ENCODE results near the gene ADCY9. TPM values are rescaled to one million over a fixed set of nuclear protein-coding genes. Genes with fewer than 3 reads are reported as not detected.
"Not testable (repeated sequence)": the region's sequence is repeated elsewhere in the genome, so short reads cannot be mapped to it uniquely, and the experiment has no call there.

The ADCY9 gene
- total RNA-seq = 18.5 and 19.4 TPM in 2 replicates

GRCh38 chr16:4116325-4117249, at the start of gene ADCY9:
TSS of gene ADCY9 (minus strand) at chr16:4116442. CDS start at chr16:4115442, 1,000 bp downstream.
- peak; percentile 87 for DNase-seq

GRCh38 chr16:4160658-4161430, 44.6 kb upstream of the ADCY9 start:
- peak; percentile 49 for DNase-seq

GRCh38 chr16:4159726-4160125, 43.5 kb upstream of the ADCY9 start:
- no peak for DNase-seq

GRCh38 chr16:4158143-4159093, 42.2 kb upstream of the ADCY9 start:
- DNase-seq = no peak

DNA sequence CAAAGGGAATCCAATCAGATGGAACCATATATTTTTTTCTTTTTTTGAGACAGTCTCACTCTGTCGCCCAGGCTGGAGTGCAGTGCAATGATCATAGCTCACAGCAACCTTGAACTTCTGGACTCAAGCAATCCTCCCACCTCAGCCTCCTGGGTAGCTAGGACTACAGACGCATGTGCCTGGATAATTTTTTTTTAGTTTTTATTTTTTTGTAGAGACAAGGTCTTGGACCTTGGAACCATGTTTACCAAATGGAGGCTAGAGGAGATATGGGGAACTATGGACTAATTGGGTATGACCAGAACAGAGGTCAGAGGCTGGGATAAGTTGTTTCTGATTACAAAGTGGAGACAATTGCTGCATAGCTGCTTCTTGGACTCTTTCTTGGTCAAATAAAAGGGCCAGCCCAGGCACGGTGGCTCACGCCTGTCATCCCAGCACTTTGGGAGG, 41.2 kb upstream of the ADCY9 start:
- DNase-seq = no peak

- DNase-seq = not testable (repeated sequence)
Observed at GRCh38 chr16:4156503-4156902, 40.3 kb upstream of the ADCY9 start.

- DNase-seq = not testable (repeated sequence)
Observed at GRCh38 chr16:4153364-4153763, 37.1 kb upstream of the ADCY9 start.

DNA sequence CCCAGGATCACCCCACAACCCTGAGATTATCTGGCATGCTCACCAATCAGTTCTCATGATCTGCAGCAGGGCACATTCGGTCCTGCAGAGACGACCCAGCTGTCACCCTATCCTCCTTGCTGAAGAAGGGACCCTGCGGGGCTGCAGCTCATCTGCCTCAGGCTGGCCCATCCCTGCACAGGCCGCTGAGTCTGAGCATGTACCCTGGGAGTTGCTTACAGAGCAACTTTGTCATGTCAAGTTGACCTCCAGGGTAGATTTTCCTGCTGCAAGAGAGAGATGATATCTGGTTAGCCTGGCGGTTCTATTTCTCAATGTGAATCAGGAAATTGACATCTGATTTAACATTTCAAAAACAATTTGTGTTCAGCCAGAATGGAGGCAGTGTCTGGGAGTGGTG, 36.0 kb upstream of the ADCY9 start:
- DNase-seq = no peak

GRCh38 chr16:4147236-4147635, 31.0 kb upstream of the ADCY9 start:
- no peak for DNase-seq

- DNase-seq = no peak
Observed at GRCh38 chr16:4142268-4142667, 26.0 kb upstream of the ADCY9 start.

GRCh38 chr16:4141604-4142003, 25.4 kb upstream of the ADCY9 start:
- DNase-seq = no peak

DNA sequence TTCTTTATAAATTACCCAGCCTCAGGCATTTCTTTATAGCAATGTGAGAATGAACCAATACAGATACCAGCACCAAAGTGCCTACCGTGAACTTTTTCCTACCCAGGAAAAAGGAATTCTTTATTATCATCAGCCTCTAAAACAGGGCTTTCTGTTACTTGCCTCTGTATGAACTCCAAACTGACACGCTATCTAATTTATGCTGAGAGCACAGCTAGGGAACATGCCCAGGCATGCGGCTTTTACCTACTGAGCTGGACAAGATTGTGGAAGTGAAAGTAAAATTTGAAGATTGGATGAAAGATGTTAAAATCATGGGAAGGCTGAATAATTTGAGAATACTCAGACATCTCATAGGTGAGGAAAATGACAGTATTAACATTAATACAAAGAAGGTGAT, 24.4 kb upstream of the ADCY9 start:
- peak; percentile 7 for DNase-seq

DNA sequence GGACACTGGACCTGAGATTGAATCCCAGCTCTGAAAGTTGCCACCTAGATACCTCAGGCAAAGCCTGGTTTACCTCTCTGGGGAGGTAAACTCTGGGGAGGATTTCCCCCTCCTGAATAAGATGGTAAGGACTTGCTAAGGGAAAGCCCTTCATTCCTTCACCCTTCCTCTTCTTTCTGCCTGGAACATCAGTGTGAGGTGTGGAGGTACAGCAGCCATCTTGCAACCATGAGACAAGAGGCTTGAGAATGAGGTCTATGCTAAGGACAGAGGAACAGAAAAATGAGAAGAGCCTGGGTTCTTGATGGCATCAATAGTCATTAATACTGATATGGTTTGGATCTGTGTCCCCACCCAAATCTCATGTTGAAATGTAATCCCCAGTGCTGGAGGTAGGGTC, 23.7 kb upstream of the ADCY9 start:
- no peak for DNase-seq

- DNase-seq = no peak
Observed at GRCh38 chr16:4138713-4139112, 22.5 kb upstream of the ADCY9 start.

GRCh38 chr16:4137438-4137837, 21.2 kb upstream of the ADCY9 start:
- DNase-seq = no peak

DNA sequence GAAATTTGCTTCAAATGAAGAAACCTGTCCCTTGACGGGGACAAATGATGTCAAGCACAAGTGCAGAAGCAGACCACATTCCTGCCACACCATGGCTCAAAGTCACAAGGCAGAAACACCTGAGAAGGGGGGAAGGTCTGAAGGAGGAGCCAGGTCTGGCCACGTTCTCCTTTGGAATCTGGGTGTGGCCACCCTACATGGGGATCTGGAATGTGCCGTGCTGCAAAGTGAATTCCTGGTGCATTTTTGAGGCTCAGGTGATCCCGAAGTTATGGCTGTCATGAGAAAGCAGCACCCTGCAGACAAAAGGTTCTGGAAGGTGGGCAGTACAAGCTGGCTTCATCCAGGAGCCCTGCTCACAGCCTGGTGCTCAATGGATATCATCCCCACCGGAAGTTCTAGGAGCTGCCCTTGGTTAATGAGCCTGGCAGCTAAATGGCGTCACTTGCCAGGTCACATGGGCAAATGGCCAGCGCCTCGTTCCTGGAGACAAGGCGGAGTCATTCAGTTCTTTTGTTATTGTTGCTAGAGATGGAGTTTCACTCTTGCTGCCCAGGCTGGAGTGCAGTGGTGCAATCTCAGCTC, 20.1 kb upstream of the ADCY9 start:
- DNase-seq = peak; percentile 30

- DNase-seq = no peak
Observed at GRCh38 chr16:4135537-4135936, 19.3 kb upstream of the ADCY9 start.

DNA sequence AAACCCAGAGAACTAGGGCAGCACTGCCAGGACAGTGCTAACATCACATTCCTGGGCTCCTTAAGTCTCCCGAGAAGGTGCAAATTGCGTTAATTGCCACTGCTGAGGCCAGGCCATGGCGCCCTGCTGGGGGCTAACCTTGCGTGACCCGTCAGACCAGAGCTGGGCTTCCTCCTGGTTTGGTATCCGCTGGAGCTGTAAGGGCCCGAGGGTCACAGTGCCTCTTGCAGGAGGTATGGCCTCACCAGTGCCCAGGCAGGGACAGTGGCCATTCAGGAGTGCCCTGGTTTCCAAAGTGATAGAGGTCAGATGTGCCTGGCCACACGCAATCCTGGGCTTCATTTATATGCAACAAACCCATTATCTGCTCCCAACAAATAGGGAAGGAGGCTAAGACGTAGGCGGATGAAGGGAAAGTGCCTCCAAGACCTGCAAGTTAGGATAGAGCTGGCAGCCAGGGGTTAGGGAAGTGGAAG, 17.7 kb upstream of the ADCY9 start:
- no peak for DNase-seq

DNA sequence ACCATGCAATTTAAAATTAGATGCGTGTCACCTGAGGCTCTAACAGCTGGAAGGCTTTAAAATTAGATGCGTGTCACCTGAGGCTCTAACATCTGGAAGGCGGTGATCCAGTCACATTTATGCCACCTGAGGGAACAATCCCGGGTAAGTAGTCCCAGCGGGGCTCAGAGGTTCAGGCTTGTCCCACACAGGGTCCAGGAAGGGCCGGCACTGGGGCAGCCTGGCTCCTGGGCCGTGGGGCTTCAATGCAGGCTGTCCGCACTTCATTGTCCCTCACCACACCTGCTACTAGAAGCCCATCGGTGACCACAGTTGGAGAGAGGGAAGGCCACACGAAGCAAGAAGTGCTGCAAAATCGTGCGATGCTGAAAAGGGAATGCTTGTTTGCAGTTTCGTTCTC, 15.4 kb upstream of the ADCY9 start:
- no peak for DNase-seq

- no peak for DNase-seq
Observed at GRCh38 chr16:4124535-4125294, 8.5 kb upstream of the ADCY9 start.
